Hepatocyte (in vitro differentiated cells): ENCODE measurements around the gene AMELX. TPM values are rescaled to one million over a fixed set of nuclear protein-coding genes. Genes with fewer than 3 reads are reported as not detected.

ENCODE experiments used
- DNase-seq: peaks from one replicate; pipeline ENCODE4 v3.0.0-alpha.2; 2016; ENCODE audit warnings: low spot score
- H2AFZ ChIP-seq: fragments of 200-600 bp; sonication (generic); 2 replicates; pipeline ENCODE4 v1.6.0; 2016; ENCODE audit warnings: antibody characterized with exemption, mild to moderate bottlenecking
- H3K27ac ChIP-seq: fragments of 200-600 bp; sonication (generic); 2 replicates; pipeline ENCODE4 v1.5.1; 2016; ENCODE audit warnings: mild to moderate bottlenecking
- H3K27me3 ChIP-seq: fragments of 200-600 bp; sonication (generic); 2 replicates; pipeline ENCODE4 v1.6.1; 2016
- H3K36me3 ChIP-seq: fragments of 200-600 bp; sonication (generic); replicated peaks from 2 replicates; pipeline ENCODE4 v1.5.1; 2016; ENCODE audit warnings: low read depth; ENCODE audit not compliant: insufficient read depth
- H3K4me1 ChIP-seq: fragments of 200-600 bp; sonication (generic); 2 replicates; pipeline ENCODE4 v1.5.1; 2016; ENCODE audit warnings: mild to moderate bottlenecking, moderate library complexity; ENCODE audit not compliant: insufficient read depth
- H3K4me2 ChIP-seq: fragments of 200-600 bp; sonication (generic); 2 replicates; pipeline ENCODE4 v1.6.0; 2016
- H3K4me3 ChIP-seq: fragments of 200-600 bp; sonication (generic); 2 replicates; pipeline ENCODE4 v1.5.1; 2016; ENCODE audit warnings: mild to moderate bottlenecking
- H3K79me2 ChIP-seq: fragments of 200-600 bp; sonication (generic); 2 replicates; pipeline ENCODE4 v1.6.0; 2017; ENCODE audit warnings: mild to moderate bottlenecking
- H3K9me2 ChIP-seq: fragments of 200-600 bp; sonication (generic); replicated peaks from 2 replicates; pipeline ENCODE4 v1.6.0; 2017; ENCODE audit warnings: mild to moderate bottlenecking; ENCODE audit not compliant: insufficient read depth
- H3K9me3 ChIP-seq: fragments of 200-600 bp; sonication (generic); 2 replicates; pipeline ENCODE4 v1.5.1; 2016; ENCODE audit warnings: low read depth, mild to moderate bottlenecking
- H4K20me1 ChIP-seq: fragments of 200-600 bp; sonication (generic); 2 replicates; pipeline ENCODE4 v1.6.0; 2016; ENCODE audit warnings: mild to moderate bottlenecking; ENCODE audit not compliant: insufficient read depth, poor library complexity, severe bottlenecking
- CTCF ChIP-seq: fragments of 200-600 bp; sonication (generic); IDR thresholded peaks from 2 replicates; pipeline ENCODE4 v1.5.1; 2016; ENCODE audit warnings: antibody characterized with exemption, mild to moderate bottlenecking; ENCODE audit not compliant: poor library complexity
- EZH2 ChIP-seq: fragments of 200-600 bp; sonication (generic); IDR thresholded peaks from 2 replicates; pipeline ENCODE4 v1.6.1; 2016; ENCODE audit warnings: antibody characterized with exemption, mild to moderate bottlenecking, borderline replicate concordance
- EZH2phosphoT487 ChIP-seq: fragments of 200-600 bp; sonication (generic); IDR thresholded peaks from one replicate; pipeline ENCODE4 v1.6.1; 2018; ENCODE audit warnings: antibody characterized with exemption, mild to moderate bottlenecking, low read depth, moderate library complexity; ENCODE audit not compliant: unreplicated experiment, severe bottlenecking
- WGBS: methylation state at CpG from one replicate; pipeline ENCODE4 v1.1.6; 2016; ENCODE audit warnings: low lambda C conversion rate; ENCODE audit errors: missing lambda C conversion rate; 5-methylcytosine and 5-hydroxymethylcytosine counted together
- polyA plus RNA-seq: library from polyadenylated mRNA; unstranded; fragments of >200 nt; fragmentation: Nextera tagmentation; extraction: Ambion mirVana; gene quantifications from 2 replicates; pipeline ENCODE4 v1.2.1, GENCODE V29; 2016
- total RNA-seq: library from RNA; depleted of rRNA; stranded (reverse); fragments of >200 nt; gene quantifications from 2 replicates; pipeline ENCODE4 v1.2.3, GENCODE V29; 2014

AMELX gene
- total and polyA plus RNA-seq, 2 experiments from 2014 or later, result not detected

GRCh38 chrX:11257290-11257689 lies 35.9 kb upstream of the AMELX start:
- no peaks in the 10 kb centered on the region for H3K9me3 ChIP-seq
- no peak overlapping the region for H2AFZ ChIP-seq
- H4K20me1 ChIP-seq, result no peaks in the 10 kb centered on the region
- H3K4me3 ChIP-seq, result no peak overlapping the region
- H3K4me2 ChIP-seq, result no peak overlapping the region
- 59% methylated on average over 2 of the region's 2 CpGs for WGBS
- DNase-seq, result no peak
- H3K36me3 ChIP-seq, result no peaks in the 10 kb centered on the region
- H3K79me2 ChIP-seq, result no peaks in the 10 kb centered on the region
- H3K4me1 ChIP-seq, result no peaks in the 10 kb centered on the region
- no peaks in the 10 kb centered on the region for H3K9me2 ChIP-seq
- no peaks in the 10 kb centered on the region for H3K27me3 ChIP-seq
- no peak overlapping the region for H3K27ac ChIP-seq
- TF ChIP-seq EZH2 (no peak), CTCF (no peak), EZH2phosphoT487 (no peak)

- peak; percentile 14 for DNase-seq
- no peaks in the 10 kb centered on the region for H3K36me3 ChIP-seq
- H3K4me3 ChIP-seq, result no peak overlapping the region
- H4K20me1 ChIP-seq, result no peaks in the 10 kb centered on the region
- WGBS, result 46% methylated on average over 2 of the region's 2 CpGs
- H3K27me3 ChIP-seq, result no peaks in the 10 kb centered on the region
- H3K9me2 ChIP-seq, result no peaks in the 10 kb centered on the region
- no peak overlapping the region for H3K27ac ChIP-seq
- no peaks in the 10 kb centered on the region for H3K79me2 ChIP-seq
- TF ChIP-seq CTCF (no peak), EZH2phosphoT487 (no peak), EZH2 (no peak)
- H3K9me3 ChIP-seq, result no peaks in the 10 kb centered on the region
- H3K4me2 ChIP-seq, result no peak overlapping the region
- no peaks in the 10 kb centered on the region for H3K4me1 ChIP-seq
- H2AFZ ChIP-seq, result no peak overlapping the region
Observed at GRCh38 chrX:11257711-11258110, 35.5 kb upstream of the AMELX start.

GRCh38 chrX:11259437-11259836 lies 33.8 kb upstream of the AMELX start:
- Histone ChIP-seq H3K36me3 (no peaks in the 10 kb centered on the region), H3K4me3 (no peak overlapping the region), H3K9me3 (no peaks in the 10 kb centered on the region), H3K4me1 (no peaks in the 10 kb centered on the region), H4K20me1 (no peaks in the 10 kb centered on the region), H3K9me2 (no peaks in the 10 kb centered on the region), H3K4me2 (no peak overlapping the region), H3K27me3 (no peaks in the 10 kb centered on the region), H3K27ac (no peak overlapping the region), H2AFZ (no peak overlapping the region), H3K79me2 (no peaks in the 10 kb centered on the region)
- TF ChIP-seq EZH2 (no peak), EZH2phosphoT487 (no peak), CTCF (no peak)
- no peak for DNase-seq
- WGBS, result 53% methylated on average over 1 of the region's 1 CpG

- Histone ChIP-seq H3K4me2 (no peak overlapping the region), H3K36me3 (no peaks in the 10 kb centered on the region), H3K27ac (no peak overlapping the region), H3K9me2 (no peaks in the 10 kb centered on the region), H3K27me3 (no peaks in the 10 kb centered on the region), H3K9me3 (no peaks in the 10 kb centered on the region), H3K4me1 (no peaks in the 10 kb centered on the region), H4K20me1 (no peaks in the 10 kb centered on the region), H2AFZ (no peak overlapping the region), H3K4me3 (no peak overlapping the region), H3K79me2 (peaks cover 3% of the 10 kb centered on the region)
- no peak for DNase-seq
- WGBS, result 85% methylated on average over 1 of the region's 1 CpG
- no peak for TF ChIP-seq CTCF
Observed at GRCh38 chrX:11261260-11261659, 32.0 kb upstream of the AMELX start.
